A673 (cell line): ENCODE data around the gene CRPPA.

Experiments used
- CTCF ChIP-seq: fragments of 300-800, 200-600 bp; sonication (generic); conservative IDR thresholded peaks from 2 replicates; pipeline ENCODE4 v1.5.1; 2017; ENCODE audit warnings: low read depth, mild to moderate bottlenecking, antibody characterized with exemption, low read length, moderate library complexity, mixed read lengths
- EZH2 ChIP-seq: fragments of 200-600 bp; sonication (generic); IDR thresholded peaks from 2 replicates; pipeline ENCODE4 v1.6.1; 2017; ENCODE audit warnings: borderline replicate concordance, low read depth, mild to moderate bottlenecking, mixed read lengths, antibody characterized with exemption, low read length; ENCODE audit not compliant: poor library complexity, severe bottlenecking

GRCh38 chr7:16409777-16410176, 11.6 kb downstream of the CRPPA start:
- TF ChIP-seq CTCF (peak; percentile 35), EZH2 (no peak)
